ENCODE results near the gene ZNF319.

DNA sequence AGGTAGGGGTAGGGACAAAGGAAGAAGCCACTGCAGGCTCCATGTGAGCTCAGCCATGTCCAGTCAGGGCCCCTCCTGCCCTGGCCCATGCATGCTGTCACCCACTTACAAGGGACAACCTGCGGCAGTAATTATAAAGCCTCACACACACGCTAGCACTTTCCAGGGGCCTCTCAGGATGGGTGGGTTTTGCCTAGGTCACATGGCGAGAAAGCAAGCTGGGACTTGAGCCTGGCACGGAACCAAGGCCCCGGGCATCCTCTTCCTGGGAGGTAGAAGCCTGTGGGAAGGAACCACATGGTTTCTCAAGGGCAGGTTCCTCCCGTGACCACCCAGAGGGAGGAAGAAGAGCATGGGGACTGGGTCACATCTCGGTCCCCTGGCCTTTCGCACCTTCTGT, 7.0 kb downstream of the ZNF319 start:
- TF ChIP-seq, protein P1, sequence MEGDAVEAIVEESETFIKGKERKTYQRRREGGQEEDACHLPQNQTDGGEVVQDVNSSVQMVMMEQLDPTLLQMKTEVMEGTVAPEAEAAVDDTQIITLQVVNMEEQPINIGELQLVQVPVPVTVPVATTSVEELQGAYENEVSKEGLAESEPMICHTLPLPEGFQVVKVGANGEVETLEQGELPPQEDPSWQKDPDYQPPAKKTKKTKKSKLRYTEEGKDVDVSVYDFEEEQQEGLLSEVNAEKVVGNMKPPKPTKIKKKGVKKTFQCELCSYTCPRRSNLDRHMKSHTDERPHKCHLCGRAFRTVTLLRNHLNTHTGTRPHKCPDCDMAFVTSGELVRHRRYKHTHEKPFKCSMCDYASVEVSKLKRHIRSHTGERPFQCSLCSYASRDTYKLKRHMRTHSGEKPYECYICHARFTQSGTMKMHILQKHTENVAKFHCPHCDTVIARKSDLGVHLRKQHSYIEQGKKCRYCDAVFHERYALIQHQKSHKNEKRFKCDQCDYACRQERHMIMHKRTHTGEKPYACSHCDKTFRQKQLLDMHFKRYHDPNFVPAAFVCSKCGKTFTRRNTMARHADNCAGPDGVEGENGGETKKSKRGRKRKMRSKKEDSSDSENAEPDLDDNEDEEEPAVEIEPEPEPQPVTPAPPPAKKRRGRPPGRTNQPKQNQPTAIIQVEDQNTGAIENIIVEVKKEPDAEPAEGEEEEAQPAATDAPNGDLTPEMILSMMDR (IDR thresholded peaks at IDR 0.05 in 2 of 3, conservative IDR thresholded peaks at IDR 0.05 in 1 of 3; ENCODE audit: control insufficient read depth in 2 of 3, extremely low read depth in 1 of 3, insufficient read depth in 1 of 3, low read depth in 3 of 3, low read length in 3 of 3), result no peak
- no peak for TF ChIP-seq POLR2AphosphoS5 (IDR thresholded peaks at IDR 0.05; ENCODE audit: low read length)
- TF ChIP-seq NFYA (IDR thresholded peaks at IDR 0.05; ENCODE audit: borderline replicate concordance, low read depth, low read length), result no peak
- TF ChIP-seq, protein P2, sequence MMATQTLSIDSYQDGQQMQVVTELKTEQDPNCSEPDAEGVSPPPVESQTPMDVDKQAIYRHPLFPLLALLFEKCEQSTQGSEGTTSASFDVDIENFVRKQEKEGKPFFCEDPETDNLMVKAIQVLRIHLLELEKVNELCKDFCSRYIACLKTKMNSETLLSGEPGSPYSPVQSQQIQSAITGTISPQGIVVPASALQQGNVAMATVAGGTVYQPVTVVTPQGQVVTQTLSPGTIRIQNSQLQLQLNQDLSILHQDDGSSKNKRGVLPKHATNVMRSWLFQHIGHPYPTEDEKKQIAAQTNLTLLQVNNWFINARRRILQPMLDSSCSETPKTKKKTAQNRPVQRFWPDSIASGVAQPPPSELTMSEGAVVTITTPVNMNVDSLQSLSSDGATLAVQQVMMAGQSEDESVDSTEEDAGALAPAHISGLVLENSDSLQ (IDR thresholded peaks at IDR 0.05), result no peak
- TF ChIP-seq, protein P3, sequence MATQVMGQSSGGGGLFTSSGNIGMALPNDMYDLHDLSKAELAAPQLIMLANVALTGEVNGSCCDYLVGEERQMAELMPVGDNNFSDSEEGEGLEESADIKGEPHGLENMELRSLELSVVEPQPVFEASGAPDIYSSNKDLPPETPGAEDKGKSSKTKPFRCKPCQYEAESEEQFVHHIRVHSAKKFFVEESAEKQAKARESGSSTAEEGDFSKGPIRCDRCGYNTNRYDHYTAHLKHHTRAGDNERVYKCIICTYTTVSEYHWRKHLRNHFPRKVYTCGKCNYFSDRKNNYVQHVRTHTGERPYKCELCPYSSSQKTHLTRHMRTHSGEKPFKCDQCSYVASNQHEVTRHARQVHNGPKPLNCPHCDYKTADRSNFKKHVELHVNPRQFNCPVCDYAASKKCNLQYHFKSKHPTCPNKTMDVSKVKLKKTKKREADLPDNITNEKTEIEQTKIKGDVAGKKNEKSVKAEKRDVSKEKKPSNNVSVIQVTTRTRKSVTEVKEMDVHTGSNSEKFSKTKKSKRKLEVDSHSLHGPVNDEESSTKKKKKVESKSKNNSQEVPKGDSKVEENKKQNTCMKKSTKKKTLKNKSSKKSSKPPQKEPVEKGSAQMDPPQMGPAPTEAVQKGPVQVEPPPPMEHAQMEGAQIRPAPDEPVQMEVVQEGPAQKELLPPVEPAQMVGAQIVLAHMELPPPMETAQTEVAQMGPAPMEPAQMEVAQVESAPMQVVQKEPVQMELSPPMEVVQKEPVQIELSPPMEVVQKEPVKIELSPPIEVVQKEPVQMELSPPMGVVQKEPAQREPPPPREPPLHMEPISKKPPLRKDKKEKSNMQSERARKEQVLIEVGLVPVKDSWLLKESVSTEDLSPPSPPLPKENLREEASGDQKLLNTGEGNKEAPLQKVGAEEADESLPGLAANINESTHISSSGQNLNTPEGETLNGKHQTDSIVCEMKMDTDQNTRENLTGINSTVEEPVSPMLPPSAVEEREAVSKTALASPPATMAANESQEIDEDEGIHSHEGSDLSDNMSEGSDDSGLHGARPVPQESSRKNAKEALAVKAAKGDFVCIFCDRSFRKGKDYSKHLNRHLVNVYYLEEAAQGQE (IDR thresholded peaks at IDR 0.05; ENCODE audit: low read depth, low read length), result no peak
- TF ChIP-seq RCOR1 (conservative IDR thresholded peaks at IDR 0.05; ENCODE audit: low read depth, low read length), result no peak
- TF ChIP-seq, protein P4, sequence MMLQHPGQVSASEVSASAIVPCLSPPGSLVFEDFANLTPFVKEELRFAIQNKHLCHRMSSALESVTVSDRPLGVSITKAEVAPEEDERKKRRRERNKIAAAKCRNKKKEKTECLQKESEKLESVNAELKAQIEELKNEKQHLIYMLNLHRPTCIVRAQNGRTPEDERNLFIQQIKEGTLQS (IDR thresholded peaks at IDR 0.05; ENCODE audit: borderline replicate concordance, extremely low read depth, low read depth, low read length), result no peak

Data from GM12878 (cell line).